Neural cell (in vitro differentiated cells): Measurements from ENCODE around the gene RBBP8NL. TPM values are rescaled to one million over a fixed set of nuclear protein-coding genes. Genes with fewer than 3 reads are reported as not detected.

Source experiments
- H2AFZ ChIP-seq: fragments of 200-600, 300-800 bp; sonication (generic), shearing (Covaris generic); 2 replicates; pipeline ENCODE4 v1.6.0; 2014; ENCODE audit warnings: low read depth, mild to moderate bottlenecking, antibody characterized with exemption, low read length, moderate library complexity
- H3F3A ChIP-seq: fragments of 200-600 bp; shearing (Covaris generic); 2 replicates; pipeline ENCODE4 v1.6.1; 2016; ENCODE audit warnings: mild to moderate bottlenecking, moderate library complexity, mixed read lengths, antibody characterized with exemption, low read length; ENCODE audit not compliant: insufficient read depth, poor library complexity, severe bottlenecking
- H3K27ac ChIP-seq: fragments of 200-600, 300-800 bp; sonication (generic), shearing (Covaris generic); 2 replicates; pipeline ENCODE4 v1.5.1; 2014; ENCODE audit warnings: mild to moderate bottlenecking, low read length, moderate library complexity
- H3K27me3 ChIP-seq: fragments of 300-800, 200-600 bp; sonication (generic), shearing (Covaris generic); 2 replicates; pipeline ENCODE4 v1.6.0; 2014; ENCODE audit warnings: mild to moderate bottlenecking, low read depth, low read length, moderate library complexity; ENCODE audit not compliant: insufficient read depth
- H3K36me3 ChIP-seq: fragments of 300-800, 200-600 bp; sonication (generic), shearing (Covaris generic); 2 replicates; pipeline ENCODE4 v1.5.1; 2014; ENCODE audit warnings: mild to moderate bottlenecking, antibody characterized with exemption, low read length, moderate library complexity; ENCODE audit not compliant: insufficient read depth
- H3K4me2 ChIP-seq: fragments of 300-800, 200-600 bp; sonication (generic), shearing (Covaris generic); 2 replicates; pipeline ENCODE4 v1.6.0; 2014; ENCODE audit warnings: mild to moderate bottlenecking, low read length
- H3K4me3 ChIP-seq: fragments of 300-800, 200-600 bp; sonication (generic), shearing (Covaris generic); 2 replicates; pipeline ENCODE4 v1.5.1; 2014; ENCODE audit warnings: mild to moderate bottlenecking, low read length, moderate library complexity
- H3K79me2 ChIP-seq: fragments of 200-600 bp; shearing (Covaris generic); replicated peaks from 2 replicates; pipeline ENCODE4 v1.6.0; 2014; ENCODE audit warnings: mild to moderate bottlenecking, low read length, moderate library complexity; ENCODE audit not compliant: insufficient read depth
- H3K9ac ChIP-seq: fragments of 300-800, 200-600 bp; sonication (generic), shearing (Covaris generic); 2 replicates; pipeline ENCODE4 v1.6.1; 2016; ENCODE audit warnings: mild to moderate bottlenecking, low read length, mixed read lengths
- H3K9me2 ChIP-seq: fragments of 200-600 bp; shearing (Covaris generic); 2 replicates; pipeline ENCODE4 v1.6.1; 2016; ENCODE audit warnings: mild to moderate bottlenecking, low read length, mixed read lengths; ENCODE audit not compliant: insufficient read depth
- H3K9me3 ChIP-seq: fragments of 200-600, 300-800 bp; sonication (generic), shearing (Covaris generic); 2 replicates; pipeline ENCODE4 v1.6.1; 2016; ENCODE audit warnings: mild to moderate bottlenecking, mixed run types, low read length, moderate library complexity, mixed read lengths
- H4K20me1 ChIP-seq: fragments of 200-600 bp; shearing (Covaris generic); 2 replicates; pipeline ENCODE4 v1.6.1; 2016; ENCODE audit warnings: mild to moderate bottlenecking, mixed run types; ENCODE audit not compliant: insufficient read depth
- EP300 ChIP-seq: fragments of 450-650 bp; conservative IDR thresholded peaks from 2 replicates; pipeline ENCODE4 v1.6.1; 2014; ENCODE audit warnings: antibody characterized with exemption, mild to moderate bottlenecking, moderate library complexity; ENCODE audit not compliant: poor library complexity, severe bottlenecking
- EZH2 ChIP-seq: fragments of 200-600, 300-800 bp; shearing (Covaris generic), sonication (generic); IDR thresholded peaks from 2 replicates; pipeline ENCODE4 v1.6.1; 2014; ENCODE audit warnings: antibody characterized with exemption, low read length, borderline replicate concordance, mild to moderate bottlenecking; ENCODE audit not compliant: insufficient read depth, poor library complexity, severe bottlenecking
- MXI1 ChIP-seq: fragments of 450-650 bp; conservative IDR thresholded peaks from 2 replicates; pipeline ENCODE4 v1.6.1; 2014; ENCODE audit warnings: antibody characterized with exemption, mild to moderate bottlenecking; ENCODE audit not compliant: poor library complexity, severe bottlenecking
- POLR2AphosphoS5 ChIP-seq: IDR thresholded peaks from 2 replicates; pipeline ENCODE4 v1.6.1; 2012
- RAD21 ChIP-seq: fragments of 450-650 bp; conservative IDR thresholded peaks from 2 replicates; pipeline ENCODE4 v1.6.1; 2014; ENCODE audit warnings: antibody characterized with exemption, mild to moderate bottlenecking, moderate library complexity
- SMC3 ChIP-seq: fragments of 450-650 bp; conservative IDR thresholded peaks from 2 replicates; pipeline ENCODE4 v1.6.1; 2014; ENCODE audit warnings: antibody characterized with exemption, mild to moderate bottlenecking, moderate library complexity; ENCODE audit not compliant: poor library complexity
- TAF1 ChIP-seq: IDR thresholded peaks from 2 replicates; pipeline ENCODE4 v1.6.1; 2012; ENCODE audit warnings: low read depth
- polyA plus RNA-seq: library from polyadenylated mRNA; depleted of rRNA; stranded (reverse); fragments of >200 nt; gene quantifications from 2 replicates; pipeline ENCODE4 v1.2.3, GENCODE V29; 2014
- TF ChIP-seq, protein P1 (sequence below): IDR thresholded peaks from 2 replicates; pipeline ENCODE4 v1.6.1; 2012; ENCODE audit warnings: borderline replicate concordance
- TF ChIP-seq, protein P2 (sequence below): fragments of 450-650 bp; IDR thresholded peaks from 2 replicates; pipeline ENCODE4 v1.5.1; 2014; ENCODE audit warnings: antibody characterized with exemption, mild to moderate bottlenecking, moderate library complexity; ENCODE audit not compliant: poor library complexity, severe bottlenecking

The RBBP8NL gene
- polyA plus RNA-seq, 1 donor from 2014 or later, result not detected

DNA sequence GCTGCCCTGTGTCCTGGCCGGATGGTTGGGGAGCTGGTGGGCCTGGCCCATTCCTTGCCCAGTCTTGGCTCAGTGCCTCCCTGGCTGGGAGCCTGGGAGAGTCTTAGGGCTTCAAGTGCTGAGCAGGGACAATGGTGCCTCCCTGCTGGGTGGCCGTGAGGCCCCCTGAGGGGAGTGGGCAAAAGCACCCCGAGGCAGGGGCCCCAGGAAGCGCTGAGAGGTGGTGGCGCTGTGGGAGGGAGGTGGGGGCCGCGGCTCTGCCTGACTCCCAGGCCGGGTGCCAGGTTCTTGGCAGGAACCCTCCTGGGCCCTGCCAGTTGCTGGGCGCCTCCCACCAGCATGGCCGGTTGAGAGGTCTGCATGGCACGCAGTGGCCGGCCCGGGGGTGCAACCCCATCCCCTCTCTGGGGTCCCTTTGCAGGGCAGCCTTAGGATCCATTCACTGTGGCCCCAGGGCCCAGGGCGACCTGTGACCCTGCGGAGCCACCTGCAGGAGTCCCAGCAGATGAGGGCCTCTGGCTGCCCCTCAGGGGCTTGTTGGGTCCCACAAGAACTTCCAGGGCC lies 49.6 kb downstream of the RBBP8NL start:
- no peak for TF ChIP-seq TAF1
- no peak for TF ChIP-seq MXI1
- TF ChIP-seq EP300, result no peak
- TF ChIP-seq RAD21, result no peak
- no peak for TF ChIP-seq POLR2AphosphoS5
- no peak for TF ChIP-seq EZH2
- Histone ChIP-seq H4K20me1 (no peaks in the 10 kb centered on the region), H2AFZ (no peak overlapping the region), H3K9ac (no peak overlapping the region), H3F3A (no peaks in the 10 kb centered on the region), H3K27ac (no peak overlapping the region), H3K4me3 (no peak overlapping the region), H3K36me3 (no peaks in the 10 kb centered on the region), H3K4me2 (no peak overlapping the region), H3K9me3 (no peaks in the 10 kb centered on the region), H3K79me2 (no peaks in the 10 kb centered on the region), H3K27me3 (no peaks in the 10 kb centered on the region), H3K9me2 (no peaks in the 10 kb centered on the region)

DNA sequence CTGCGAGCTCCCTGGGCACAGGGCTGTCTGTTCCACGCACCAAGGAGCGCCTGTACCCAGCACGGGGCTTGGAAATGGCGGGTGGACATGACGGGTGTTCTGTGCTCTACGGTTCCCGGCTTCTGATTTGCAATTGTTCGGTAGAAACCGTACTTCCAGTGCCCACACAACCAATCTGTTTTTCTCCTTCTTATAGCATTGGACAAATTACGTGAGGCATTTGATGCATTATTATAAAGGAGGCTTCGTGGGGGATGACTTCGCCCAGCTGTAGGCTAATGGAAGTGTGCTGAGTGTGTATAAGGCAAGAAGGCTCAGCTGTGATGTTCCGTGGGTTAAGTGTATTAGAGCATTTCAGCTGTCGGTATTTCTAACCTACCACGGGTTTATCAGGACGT lies 50.3 kb downstream of the RBBP8NL start:
- no peak overlapping the region for H3K4me3 ChIP-seq
- no peaks in the 10 kb centered on the region for H3K9me3 ChIP-seq
- no peaks in the 10 kb centered on the region for H3K36me3 ChIP-seq
- H3K27me3 ChIP-seq, result no peaks in the 10 kb centered on the region
- H3F3A ChIP-seq, result no peaks in the 10 kb centered on the region
- no peak overlapping the region for H2AFZ ChIP-seq
- no peak overlapping the region for H3K9ac ChIP-seq
- H3K79me2 ChIP-seq, result no peaks in the 10 kb centered on the region
- TF ChIP-seq SMC3 (no peak), RAD21 (no peak), EP300 (no peak), TAF1 (no peak)
- no peak overlapping the region for H3K4me2 ChIP-seq
- H3K27ac ChIP-seq, result no peak overlapping the region
- H3K9me2 ChIP-seq, result no peaks in the 10 kb centered on the region
- H4K20me1 ChIP-seq, result no peaks in the 10 kb centered on the region

DNA sequence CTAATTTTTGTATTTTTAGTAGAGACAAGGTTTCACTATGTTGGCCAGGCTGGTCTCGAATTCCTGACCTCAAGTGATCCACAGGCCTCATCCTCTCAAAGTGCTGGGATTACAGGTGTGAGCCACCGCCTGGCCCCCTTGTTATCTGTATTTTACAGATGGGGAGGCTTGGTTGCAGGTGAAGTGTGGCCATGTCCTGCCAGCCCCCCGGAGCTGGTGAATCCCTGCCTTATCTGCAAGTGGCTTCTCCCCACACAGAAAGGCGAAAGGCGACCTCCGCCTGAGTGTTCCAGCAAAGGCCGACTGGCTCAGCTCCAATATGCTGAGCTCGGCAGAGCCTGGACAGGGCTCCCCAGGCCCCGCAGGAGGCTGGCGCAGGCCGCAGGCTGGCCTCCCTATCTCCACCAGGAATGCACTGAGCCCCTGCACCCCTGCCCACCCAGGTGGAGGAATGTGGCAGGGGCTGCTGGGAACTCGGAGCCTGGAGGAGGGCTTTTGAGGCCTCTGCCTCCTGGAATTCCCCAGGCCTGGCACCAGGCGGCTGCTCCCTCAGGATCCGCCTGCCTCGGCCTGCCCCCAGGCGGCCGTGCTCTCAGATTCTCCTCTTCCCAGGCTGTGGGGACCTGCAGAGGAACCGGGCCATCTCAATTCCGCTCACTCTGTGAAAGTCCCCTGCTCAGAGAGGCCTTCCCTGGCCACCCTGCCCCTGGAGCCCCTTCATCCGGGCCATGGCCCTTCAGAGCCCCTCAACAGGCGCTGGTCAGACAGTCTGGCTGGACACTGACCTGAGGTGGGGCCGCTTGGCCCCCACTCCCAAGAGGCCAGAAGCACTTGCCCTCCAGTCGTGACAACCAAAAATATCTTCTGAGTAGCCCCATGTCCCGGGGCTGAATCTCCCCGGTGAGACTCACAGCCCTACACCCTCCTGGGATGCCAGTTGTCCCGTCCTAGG lies 51.0 kb downstream of the RBBP8NL start:
- no peaks in the 10 kb centered on the region for H4K20me1 ChIP-seq
- H3F3A ChIP-seq, result no peaks in the 10 kb centered on the region
- no peaks in the 10 kb centered on the region for H3K27me3 ChIP-seq
- H3K9ac ChIP-seq, result no peak overlapping the region
- no peaks in the 10 kb centered on the region for H3K36me3 ChIP-seq
- no peaks in the 10 kb centered on the region for H3K79me2 ChIP-seq
- H3K9me2 ChIP-seq, result no peaks in the 10 kb centered on the region
- H3K4me2 ChIP-seq, result no peak overlapping the region
- no peak overlapping the region for H3K4me3 ChIP-seq
- no peak overlapping the region for H3K27ac ChIP-seq
- H3K9me3 ChIP-seq, result no peaks in the 10 kb centered on the region
- TF ChIP-seq POLR2AphosphoS5 (no peak), RAD21 (no peak), EZH2 (no peak), TAF1 (no peak), SMC3 (no peak)
- TF ChIP-seq, protein P1, sequence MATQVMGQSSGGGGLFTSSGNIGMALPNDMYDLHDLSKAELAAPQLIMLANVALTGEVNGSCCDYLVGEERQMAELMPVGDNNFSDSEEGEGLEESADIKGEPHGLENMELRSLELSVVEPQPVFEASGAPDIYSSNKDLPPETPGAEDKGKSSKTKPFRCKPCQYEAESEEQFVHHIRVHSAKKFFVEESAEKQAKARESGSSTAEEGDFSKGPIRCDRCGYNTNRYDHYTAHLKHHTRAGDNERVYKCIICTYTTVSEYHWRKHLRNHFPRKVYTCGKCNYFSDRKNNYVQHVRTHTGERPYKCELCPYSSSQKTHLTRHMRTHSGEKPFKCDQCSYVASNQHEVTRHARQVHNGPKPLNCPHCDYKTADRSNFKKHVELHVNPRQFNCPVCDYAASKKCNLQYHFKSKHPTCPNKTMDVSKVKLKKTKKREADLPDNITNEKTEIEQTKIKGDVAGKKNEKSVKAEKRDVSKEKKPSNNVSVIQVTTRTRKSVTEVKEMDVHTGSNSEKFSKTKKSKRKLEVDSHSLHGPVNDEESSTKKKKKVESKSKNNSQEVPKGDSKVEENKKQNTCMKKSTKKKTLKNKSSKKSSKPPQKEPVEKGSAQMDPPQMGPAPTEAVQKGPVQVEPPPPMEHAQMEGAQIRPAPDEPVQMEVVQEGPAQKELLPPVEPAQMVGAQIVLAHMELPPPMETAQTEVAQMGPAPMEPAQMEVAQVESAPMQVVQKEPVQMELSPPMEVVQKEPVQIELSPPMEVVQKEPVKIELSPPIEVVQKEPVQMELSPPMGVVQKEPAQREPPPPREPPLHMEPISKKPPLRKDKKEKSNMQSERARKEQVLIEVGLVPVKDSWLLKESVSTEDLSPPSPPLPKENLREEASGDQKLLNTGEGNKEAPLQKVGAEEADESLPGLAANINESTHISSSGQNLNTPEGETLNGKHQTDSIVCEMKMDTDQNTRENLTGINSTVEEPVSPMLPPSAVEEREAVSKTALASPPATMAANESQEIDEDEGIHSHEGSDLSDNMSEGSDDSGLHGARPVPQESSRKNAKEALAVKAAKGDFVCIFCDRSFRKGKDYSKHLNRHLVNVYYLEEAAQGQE, result no peak
- TF ChIP-seq, protein P2, sequence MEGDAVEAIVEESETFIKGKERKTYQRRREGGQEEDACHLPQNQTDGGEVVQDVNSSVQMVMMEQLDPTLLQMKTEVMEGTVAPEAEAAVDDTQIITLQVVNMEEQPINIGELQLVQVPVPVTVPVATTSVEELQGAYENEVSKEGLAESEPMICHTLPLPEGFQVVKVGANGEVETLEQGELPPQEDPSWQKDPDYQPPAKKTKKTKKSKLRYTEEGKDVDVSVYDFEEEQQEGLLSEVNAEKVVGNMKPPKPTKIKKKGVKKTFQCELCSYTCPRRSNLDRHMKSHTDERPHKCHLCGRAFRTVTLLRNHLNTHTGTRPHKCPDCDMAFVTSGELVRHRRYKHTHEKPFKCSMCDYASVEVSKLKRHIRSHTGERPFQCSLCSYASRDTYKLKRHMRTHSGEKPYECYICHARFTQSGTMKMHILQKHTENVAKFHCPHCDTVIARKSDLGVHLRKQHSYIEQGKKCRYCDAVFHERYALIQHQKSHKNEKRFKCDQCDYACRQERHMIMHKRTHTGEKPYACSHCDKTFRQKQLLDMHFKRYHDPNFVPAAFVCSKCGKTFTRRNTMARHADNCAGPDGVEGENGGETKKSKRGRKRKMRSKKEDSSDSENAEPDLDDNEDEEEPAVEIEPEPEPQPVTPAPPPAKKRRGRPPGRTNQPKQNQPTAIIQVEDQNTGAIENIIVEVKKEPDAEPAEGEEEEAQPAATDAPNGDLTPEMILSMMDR, result no peak
- no peak overlapping the region for H2AFZ ChIP-seq
